Stimulated activated CD8-positive, alpha-beta memory T cell treated with anti-CD3 and anti-CD28 coated beads, Interleukin-7, amount 100 ng/mL, for 48 hours (primary cell): ENCODE measurements around the gene SRRM1.
A peak's percentile ranks its signal among the peaks of the same experiment; 100 is the strongest.
"Not testable (repeated sequence)": the region's sequence is repeated elsewhere in the genome, so short reads cannot be mapped to it uniquely, and the experiment has no call there.

ENCODE experiments used
- DNase-seq, 2 donors: peaks; one replicate each; pipeline ENCODE4 v3.0.0-alpha.2; 2020; ENCODE audit warnings: low read depth in 1 of 2; ENCODE audit errors: extremely low read depth in 1 of 2

Gene SRRM1

GRCh38 chr1:24692351-24692980 lies 49.4 kb downstream of the SRRM1 start:
- no peak for DNase-seq

- no peak for DNase-seq
Measured at GRCh38 chr1:24693827-24694379, 50.8 kb downstream of the SRRM1 start.

GRCh38 chr1:24694380-24694843 lies 51.3 kb downstream of the SRRM1 start:
- DNase-seq = no peak

GRCh38 chr1:24695202-24695974 lies 52.3 kb downstream of the SRRM1 start:
- no peak for DNase-seq

GRCh38 chr1:24696041-24696755 lies 53.1 kb downstream of the SRRM1 start:
- DNase-seq = no peak

GRCh38 chr1:24696756-24697330 lies 53.7 kb downstream of the SRRM1 start:
- DNase-seq = no peak

- DNase-seq = not testable (repeated sequence)
Measured at GRCh38 chr1:24697453-24698001, 54.4 kb downstream of the SRRM1 start.

- not testable (repeated sequence) for DNase-seq
Measured at GRCh38 chr1:24698326-24698725, 55.2 kb downstream of the SRRM1 start.

GRCh38 chr1:24699628-24700027 lies 56.5 kb downstream of the SRRM1 start:
- no peak for DNase-seq

GRCh38 chr1:24702511-24703293 lies 59.6 kb downstream of the SRRM1 start:
- no peak for DNase-seq

GRCh38 chr1:24704411-24705259 lies 61.5 kb downstream of the SRRM1 start:
- DNase-seq = no peak

- peak in 1 of 2 donors; percentile 17 for DNase-seq
Measured at GRCh38 chr1:24705260-24706073, 62.4 kb downstream of the SRRM1 start.

- not testable (repeated sequence) for DNase-seq
Measured at GRCh38 chr1:24706074-24706389, 62.9 kb downstream of the SRRM1 start.

- no peak for DNase-seq
Measured at GRCh38 chr1:24707687-24708086, 64.6 kb downstream of the SRRM1 start.

- DNase-seq = no peak
Measured at GRCh38 chr1:24708938-24709337, 65.8 kb downstream of the SRRM1 start.

- DNase-seq = no peak
Measured at GRCh38 chr1:24709791-24710441, 66.8 kb downstream of the SRRM1 start.

- DNase-seq = no peak
Measured at GRCh38 chr1:24711329-24711728, 68.2 kb downstream of the SRRM1 start.

- no peak for DNase-seq
Measured at GRCh38 chr1:24713176-24713575, 70.1 kb downstream of the SRRM1 start.
